B cell (primary cell): Measurements from ENCODE around the gene OVCH1.

Experiments
- EZH2 ChIP-seq: IDR thresholded peaks from 2 replicates; pipeline ENCODE4 v1.6.1; 2012; ENCODE audit warnings: borderline replicate concordance, low read depth, mild to moderate bottlenecking, moderate library complexity, low read length; ENCODE audit not compliant: insufficient read depth, poor library complexity, severe bottlenecking
- TF ChIP-seq, protein P1 (sequence below): fragments of 200-600 bp; IDR thresholded peaks from one replicate; pipeline ENCODE4 v1.8.0; 2022; ENCODE audit warnings: antibody characterized with exemption, mild to moderate bottlenecking

DNA sequence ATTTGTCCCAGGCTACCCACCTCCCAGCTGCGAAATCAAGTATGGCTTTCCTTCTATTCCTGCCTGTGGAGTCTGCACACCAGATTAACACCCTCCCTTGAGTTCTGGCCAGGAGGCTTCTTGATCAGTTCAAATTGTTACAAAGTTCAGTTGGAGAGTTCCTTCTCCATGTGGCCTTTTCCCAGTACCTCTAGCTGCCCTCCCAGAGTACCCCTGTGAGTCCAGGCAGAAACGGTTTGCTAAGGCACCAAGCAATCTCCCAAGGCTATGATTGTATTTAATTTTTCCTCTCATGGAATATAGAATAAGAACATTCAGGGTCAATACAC lies 66.8 kb downstream of the OVCH1 start:
- TF ChIP-seq, protein P1, sequence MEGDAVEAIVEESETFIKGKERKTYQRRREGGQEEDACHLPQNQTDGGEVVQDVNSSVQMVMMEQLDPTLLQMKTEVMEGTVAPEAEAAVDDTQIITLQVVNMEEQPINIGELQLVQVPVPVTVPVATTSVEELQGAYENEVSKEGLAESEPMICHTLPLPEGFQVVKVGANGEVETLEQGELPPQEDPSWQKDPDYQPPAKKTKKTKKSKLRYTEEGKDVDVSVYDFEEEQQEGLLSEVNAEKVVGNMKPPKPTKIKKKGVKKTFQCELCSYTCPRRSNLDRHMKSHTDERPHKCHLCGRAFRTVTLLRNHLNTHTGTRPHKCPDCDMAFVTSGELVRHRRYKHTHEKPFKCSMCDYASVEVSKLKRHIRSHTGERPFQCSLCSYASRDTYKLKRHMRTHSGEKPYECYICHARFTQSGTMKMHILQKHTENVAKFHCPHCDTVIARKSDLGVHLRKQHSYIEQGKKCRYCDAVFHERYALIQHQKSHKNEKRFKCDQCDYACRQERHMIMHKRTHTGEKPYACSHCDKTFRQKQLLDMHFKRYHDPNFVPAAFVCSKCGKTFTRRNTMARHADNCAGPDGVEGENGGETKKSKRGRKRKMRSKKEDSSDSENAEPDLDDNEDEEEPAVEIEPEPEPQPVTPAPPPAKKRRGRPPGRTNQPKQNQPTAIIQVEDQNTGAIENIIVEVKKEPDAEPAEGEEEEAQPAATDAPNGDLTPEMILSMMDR = no peak
- TF ChIP-seq EZH2 = no peak
